Activated CD4-positive, alpha-beta T cell treated with anti-CD3 and anti-CD28 coated beads for 4 hours (primary cell): Measurements from ENCODE around the gene TAF3.

ENCODE experiments used
- DNase-seq, 2 donors: peaks; one replicate each; pipeline ENCODE4 v3.0.0-alpha.2; 2020

TAF3 gene

DNA sequence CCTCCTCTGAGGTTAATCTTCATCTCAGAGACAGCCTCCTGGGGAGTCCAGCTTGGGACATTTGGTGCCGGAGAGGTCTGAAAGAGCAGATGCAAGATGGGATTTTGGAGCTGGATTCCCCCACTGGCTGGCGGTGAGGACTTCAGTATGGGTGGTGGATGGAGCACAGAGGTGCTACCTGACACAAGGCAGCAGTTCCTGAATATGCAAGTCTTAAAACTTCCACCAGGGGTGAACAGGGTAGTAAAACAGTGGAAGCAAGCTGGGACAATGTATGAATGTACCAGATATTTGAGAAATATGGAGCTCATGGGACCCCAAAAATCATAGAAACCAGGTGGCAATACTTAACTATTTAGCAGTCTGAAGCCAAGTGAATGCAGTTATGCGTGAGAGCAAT is 4.8 kb upstream of the TAF3 start:
- DNase-seq: no peak

DNA sequence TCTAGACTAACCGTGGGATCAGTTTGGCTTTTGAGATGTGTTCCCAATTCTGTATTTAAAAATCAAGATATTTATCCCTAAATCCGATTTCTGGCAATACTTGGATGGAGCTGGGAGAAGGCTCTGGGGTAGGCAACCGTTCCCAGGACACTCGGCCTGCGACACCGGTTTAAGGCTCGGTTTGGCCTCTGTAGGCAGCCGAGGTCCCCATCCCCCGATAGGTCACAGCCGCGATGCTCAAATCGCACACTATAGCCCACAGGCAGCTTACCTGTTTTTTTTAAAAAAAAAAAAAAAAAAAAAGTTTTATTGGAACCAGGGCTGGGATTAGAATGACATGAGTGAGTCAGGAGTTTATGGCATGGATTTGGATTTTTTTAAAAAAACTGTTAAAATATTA is 729 bp upstream of the TAF3 start:
- no peak for DNase-seq

DNA sequence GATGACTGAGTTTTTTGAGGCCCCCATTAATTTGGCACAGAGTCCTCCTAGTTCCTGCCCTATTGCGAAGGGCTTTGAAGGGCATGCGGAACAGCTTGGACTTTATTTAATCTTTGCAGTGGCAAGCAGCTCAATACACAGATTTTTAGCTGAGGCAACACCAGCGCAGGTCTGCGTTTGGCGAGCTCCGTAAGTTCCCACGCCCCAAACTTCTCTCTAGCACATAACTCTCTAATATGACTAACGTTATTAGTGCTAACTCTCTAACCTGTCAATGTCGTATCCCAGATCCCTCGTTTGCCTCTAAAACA is 366 bp upstream of the TAF3 start:
- DNase-seq: no peak

DNA sequence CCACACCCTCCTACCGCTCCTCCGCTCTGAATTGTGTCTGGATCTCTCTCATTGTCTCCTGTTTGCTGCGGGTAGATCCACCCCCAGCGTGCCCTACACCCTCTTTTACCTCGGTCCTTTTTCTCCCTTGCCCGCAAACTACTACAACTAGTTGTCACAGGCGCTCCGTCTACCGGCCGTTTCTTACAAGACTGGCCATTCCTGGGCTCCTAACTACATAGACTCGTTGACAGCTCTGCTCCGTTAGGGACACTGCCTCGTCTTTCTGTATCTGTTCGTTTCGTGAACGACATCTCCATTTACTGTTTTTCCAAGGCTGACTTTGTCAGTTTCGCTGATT is 786 bp downstream of the TAF3 start:
- DNase-seq: peak; percentile 8 to 12

DNA sequence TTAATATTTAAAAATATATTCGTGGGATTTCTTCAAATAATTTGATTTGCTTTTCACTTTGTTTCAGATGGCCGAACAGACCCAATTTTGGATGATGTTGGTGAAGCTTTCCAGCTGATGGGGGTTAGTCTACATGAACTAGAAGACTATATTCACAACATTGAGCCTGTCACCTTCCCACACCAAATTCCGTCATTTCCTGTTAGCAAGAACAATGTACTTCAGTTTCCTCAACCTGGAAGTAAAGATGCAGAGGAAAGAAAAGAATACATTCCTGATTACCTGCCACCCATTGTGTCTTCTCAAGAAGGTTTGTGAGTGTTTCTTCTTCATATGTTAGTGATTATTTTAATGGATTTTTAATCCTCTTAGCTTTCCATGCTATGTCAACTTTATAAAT is 5.9 kb downstream of the TAF3 start:
- DNase-seq: no peak

DNA sequence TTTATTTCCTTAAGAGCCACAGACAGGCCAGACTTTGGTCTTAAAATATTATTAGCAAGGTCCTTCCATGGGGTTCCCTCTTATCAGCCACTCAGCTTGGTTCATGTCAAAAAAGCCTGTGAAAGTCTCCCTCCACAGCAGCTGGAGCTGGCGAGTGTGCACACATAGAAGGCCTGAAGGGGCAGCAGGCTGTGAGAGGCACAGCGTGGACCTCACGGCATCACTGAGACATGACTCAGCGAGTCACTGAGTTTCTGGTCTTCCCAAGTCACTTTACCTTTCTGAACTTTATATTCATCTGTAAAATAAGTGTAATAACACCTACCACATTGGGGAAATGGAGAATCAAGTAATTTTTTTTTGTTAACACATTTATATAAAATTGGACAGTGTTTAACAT is 8.7 kb downstream of the TAF3 start:
- DNase-seq: no peak

DNA sequence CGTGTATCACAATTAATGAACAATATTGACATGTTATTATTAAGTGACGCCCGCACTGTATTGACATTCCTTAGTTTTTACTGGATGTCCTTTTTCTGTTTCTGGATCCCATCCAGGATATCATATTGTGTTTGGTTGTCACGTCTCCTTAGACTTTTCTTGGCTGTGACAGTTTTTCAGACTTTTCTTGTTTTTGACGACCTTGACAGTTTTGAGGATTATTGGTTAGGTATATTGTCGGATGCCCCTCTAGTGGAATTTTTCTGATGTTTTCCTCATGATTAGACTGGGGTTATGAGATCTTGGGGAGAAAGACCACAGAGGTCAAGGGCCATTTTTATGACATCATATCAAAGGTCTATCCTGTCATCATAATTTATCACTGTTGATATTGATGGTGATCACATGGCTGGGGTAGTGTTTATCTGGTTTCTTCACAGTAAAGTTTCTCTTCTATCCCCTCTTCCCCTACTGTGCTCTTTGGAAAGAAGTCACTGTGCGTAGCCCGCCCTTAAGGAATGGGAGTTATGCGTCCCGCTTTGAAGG is 11.1 kb downstream of the TAF3 start:
- no peak for DNase-seq

DNA sequence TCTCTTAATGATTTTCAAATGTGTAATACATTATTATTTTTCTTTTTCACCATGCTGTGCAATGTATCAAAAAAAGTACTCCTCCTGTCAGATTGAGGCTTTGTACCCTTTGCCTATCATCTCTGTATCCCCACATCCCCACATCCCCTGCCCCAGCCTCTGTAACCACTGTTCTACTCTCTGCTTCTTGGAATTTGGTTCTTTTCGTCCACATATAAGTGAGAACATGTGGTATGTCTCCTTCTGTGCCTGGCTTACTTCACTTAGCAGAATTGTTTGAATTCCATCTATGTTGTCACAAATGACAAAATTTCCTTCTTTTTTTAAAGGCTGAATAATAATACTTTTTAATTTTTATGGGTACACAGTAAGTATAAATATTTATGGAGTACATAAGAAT is 13.8 kb downstream of the TAF3 start:
- no peak for DNase-seq

DNA sequence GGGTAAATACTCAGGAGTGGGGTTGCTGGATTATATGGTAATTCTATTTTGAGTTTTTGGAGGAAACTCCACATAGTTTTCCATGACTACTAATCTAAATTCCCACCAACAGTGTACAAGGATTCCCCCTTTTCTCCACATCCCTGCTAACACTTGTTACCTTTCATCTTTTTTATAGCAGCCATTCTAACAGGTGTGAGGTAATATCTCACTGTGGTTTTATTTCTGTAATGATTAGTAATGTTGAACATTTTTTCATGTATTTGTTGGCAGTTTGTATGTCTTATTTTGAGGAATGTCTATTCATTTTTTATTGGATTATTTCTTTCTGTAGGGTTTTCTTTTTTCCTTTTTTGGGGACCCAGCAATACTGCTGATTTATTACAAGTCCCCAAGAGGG is 14.9 kb downstream of the TAF3 start:
- no peak for DNase-seq

DNA sequence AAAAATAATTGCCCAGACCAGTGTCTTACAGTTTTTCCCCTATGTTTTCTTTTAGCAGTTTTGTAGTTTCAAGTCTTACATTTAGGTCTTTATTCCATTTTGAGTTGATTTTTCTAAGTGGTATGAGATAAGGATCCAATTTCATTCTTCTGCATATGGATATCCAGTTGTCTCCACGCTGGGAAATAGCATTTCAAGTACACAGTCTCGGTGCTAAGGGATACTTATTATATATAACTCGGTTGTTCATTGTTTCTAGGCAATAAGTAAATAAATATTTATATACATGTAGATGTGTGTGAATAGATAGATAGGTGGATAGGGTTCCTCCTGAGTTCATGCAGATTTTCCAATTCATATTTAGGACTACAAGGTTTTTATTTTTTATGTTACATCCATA is 16.0 kb downstream of the TAF3 start:
- DNase-seq: no peak

DNA sequence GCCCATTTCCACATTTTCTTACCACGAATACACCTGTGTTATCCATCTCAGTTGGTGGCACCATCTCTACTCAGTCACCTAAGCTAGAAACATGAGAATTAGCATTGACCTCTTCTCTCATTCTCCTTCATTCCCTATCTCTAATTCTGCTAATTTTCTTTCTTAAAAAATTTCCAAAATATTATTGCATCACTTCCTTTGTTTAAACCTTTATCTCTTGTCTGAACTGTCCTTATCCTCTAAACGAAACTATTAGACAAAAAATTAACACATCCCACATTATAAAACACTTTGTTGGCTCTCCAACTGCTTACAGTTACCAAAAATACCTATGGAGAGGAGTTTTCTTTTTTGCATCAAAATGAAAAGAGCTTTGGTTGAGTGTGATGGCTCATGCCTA is 18.3 kb downstream of the TAF3 start:
- no peak for DNase-seq

DNA sequence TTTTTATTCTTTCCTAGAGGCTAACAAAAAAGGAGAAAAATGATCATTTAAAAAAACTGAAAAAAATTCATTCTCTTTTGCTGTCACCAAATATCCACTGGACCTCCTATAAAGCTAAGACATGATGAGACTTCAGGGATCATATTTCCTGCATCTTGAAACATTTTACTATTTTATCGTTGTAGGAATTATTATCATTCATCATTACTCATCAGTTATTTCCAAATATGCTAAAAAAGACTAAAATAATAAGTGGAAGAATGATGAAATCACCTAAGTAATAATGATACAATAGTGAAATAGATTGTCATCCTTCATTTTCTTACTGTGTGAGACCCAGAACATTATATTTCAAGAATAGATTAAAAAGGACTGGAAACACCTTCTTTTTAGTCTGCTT is 28.3 kb downstream of the TAF3 start:
- DNase-seq: no peak

DNA sequence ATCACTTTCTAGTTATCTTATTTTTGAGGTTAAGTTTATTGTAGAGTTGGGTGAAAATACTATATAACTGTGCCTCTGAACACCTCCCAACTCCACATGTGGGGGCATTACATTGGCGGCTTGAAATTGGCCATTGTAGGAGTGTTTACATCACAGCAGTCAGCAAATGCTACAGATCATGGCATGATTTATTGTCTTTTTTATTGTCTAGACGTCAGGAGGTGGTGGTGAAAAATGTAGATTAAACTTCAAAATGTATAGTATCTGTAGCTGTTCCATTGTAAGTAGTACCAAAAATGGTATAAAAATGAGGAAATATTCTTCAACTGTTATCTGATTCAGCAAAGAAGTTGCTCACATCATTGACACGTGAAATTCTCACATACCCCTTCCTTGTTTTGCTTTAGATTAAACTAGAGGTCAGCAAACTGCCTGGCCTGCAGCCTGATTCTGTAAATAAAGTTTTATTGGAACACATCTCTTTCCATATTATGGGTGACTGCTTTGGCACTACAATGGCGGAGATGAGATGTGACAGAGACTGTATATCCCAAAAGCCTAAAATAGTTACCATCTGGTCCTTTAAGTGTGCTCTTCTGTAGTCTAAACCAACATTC is 35.0 kb downstream of the TAF3 start:
- DNase-seq: no peak

DNA sequence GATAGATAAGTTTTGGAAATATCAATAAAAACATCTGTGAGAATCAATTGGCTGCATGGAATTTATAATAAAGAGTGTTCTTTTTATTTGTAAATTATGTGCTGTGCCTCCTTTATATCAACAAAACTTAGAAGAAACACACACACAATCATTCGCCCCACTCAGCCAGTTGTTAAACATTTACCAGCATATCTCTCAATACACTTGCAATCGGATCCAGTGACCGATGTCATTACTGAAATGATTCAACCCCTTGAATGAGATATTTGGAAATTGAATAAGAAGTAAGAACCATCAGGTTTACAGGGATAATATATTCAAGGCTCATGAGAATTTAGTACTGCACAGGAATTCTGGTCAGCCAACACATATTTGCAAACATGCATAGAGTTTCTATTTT is 35.6 kb downstream of the TAF3 start:
- DNase-seq: no peak

DNA sequence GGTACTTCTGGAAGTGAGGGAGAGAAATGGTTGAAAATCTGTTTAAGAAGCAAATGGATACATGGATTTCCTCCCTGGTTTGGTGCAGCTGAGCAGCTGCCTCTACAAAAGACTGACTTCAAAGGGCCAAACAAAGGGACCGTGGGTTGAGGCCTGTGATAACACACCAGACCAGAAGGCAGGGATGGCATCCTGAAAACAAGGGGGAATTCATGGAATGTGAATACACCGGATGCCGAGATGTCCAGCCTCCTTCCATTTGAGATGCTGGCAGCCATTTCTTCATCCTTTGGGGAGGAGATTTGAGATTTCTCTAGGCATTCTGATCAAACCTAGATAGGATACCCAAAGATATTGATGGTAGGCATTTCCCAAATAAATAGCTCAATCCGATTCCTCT is 36.9 kb downstream of the TAF3 start:
- DNase-seq: no peak

DNA sequence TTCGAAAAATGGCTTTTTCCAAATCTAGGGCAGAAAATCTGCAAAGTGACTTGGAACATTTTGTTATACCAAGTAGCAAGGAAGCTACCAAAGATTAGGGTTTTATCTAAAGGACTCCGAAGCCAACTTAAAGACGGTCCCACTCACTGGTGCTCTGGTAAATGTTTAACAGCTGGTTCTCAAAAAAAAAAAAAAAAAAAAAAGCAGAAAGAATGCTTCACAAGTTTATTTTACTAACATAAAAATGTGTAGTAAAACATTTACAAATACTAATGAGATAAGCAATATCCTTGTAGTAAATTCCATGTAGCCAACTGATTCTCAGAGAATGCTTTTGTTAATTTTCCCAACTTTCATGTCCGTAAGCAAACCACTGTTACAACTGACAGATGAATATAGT is 38.4 kb downstream of the TAF3 start:
- DNase-seq: no peak

DNA sequence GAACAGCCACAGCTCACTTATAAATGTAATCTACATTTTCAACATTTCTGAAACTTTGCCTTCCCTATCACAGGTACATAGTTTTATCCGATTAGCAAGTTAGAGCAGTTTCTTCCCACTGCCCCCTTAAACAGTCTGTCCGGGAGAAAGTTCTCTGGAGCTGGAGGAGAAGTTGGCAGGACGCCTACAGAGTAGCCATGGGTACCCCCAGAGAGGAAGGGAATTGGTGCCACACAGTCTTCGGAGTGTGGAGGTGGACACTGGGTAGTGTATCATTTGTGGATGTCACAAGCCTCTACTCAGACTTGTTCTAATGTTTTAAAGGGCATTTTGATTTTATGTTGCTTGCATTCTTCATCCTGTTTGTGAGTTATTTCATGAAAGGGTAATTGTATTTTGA is 39.0 kb downstream of the TAF3 start:
- no peak for DNase-seq

DNA sequence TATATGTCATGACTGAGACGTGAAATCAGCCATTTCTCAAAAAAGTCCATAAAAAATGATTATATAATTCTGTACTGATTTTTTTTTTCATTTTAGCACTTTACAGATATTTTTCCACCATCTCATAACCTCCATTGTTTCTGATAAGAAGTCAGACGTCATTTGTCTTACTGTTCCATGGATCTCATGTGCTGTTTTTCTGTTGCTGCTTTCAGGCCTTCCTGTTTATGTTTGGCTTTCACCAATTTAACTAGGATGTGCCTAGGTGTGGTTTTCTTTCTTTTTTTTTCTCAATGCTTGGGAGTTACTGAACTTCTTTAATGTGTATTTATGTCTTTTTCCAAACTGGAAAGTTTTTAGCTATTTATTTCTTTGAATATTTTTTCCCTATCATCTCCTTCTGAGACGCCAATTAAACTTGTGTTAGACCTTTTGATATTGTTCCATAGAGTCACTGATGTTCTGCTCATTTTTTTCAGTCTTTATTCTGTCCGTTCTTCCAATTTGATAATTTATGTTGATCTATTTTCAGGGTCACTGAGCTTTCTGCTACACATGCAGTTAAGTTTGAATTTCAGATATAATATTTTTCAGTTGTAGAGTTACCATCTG is 43.3 kb downstream of the TAF3 start:
- DNase-seq: no peak

DNA sequence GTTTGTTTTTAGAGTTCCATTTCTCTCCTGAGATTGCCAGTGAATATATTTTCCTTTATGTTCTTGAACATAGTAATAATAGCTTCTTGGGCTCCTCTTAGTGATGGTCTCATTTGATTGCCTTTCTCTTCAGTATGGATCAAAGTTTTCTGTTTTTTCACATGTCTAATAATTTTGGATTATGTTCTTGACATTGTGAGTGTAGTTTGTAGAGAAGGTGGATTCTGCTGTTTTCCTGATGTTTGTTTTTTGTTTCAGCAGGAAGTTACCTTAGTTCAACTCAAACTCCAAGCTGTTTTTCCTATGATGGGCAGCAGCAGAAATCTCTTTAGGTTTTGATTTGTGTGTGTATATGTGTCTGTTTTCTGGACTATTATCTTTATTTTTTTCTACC is 43.8 kb downstream of the TAF3 start:
- DNase-seq: no peak

DNA sequence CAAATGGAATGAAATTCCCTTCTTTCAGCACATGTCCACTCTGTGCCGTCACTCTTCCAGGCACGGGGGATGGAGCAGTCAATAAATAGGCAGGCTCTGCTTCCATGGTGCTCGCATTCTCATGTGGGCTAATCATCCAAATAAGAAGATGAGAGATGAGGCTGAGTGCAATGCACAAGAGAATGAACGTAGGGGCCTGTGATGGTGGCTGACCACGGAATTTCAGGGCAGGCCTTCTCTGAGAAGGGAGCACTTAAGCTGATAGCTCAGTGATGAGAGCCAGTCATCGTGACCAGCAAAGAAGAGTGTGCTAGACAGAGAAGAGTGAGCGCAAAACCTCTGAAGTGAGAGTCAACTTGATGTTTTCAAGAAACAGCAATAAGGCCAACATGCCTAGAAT is 47.9 kb downstream of the TAF3 start:
- no peak for DNase-seq

DNA sequence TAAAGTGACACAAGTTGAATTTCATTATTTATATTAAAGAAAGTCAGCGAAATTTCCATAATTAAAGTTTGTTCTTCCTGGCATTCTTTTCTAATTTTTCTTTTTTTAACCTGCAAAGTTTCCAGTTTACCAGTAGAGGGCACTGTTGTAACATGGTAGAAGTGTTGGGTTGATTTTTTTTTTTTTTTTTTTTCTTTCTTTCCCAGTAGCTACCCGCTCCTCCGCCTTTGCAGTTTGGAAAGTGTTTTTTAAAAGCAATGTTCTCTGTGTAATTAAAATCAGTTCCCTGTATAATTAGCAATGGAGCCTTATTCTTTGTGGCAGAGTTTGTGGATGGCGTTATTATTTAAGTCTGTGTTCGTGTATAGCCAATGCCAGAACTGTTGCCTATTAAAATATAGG is 53.7 kb downstream of the TAF3 start:
- peak in 1 of 2 donors; percentile 4 for DNase-seq

DNA sequence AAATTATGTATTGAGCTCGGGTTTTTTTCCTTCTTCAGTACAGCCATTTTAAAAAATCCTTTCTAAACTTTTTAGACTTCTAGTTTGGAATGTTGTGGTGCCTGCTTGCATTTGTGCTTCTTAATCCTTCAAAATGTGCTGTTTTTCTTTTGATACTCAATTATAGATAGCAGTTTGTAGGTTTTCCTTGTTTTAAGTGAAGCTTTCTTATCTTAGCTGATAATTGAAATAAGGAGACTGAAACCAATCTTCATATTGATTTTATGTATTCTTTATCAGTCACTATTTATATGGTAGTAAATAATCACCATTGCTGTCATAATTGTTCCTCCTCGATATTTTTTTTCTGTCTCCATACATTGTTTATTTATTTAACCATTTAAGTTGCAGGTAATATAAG is 56.6 kb downstream of the TAF3 start:
- DNase-seq: no peak

DNA sequence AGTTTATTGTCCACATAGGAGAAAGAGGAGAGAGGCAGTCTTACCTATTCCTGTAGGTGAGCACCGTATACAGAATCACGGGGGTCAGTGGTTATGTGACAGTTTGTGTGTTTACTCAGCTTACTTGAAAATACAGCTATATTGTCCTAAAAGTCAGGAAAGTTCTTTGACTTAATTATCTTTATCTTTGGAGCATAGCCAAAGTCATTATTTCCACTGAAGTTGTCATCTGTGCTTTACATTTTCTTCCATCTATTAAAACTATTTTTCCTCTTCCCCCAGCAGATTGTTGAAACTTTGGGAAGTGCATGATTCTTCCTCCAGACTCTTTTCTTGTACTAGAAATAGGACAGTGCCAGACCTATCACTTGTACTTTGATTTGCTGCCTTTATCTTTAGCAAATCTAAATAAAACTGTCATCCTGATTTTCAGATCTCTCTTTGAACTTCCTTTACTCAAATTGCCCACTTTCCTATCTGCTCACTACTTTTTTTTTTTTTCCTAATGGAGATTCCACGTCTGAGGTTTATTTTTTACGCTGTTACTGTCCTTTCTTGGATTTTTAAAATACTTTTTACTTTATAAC is 58.3 kb downstream of the TAF3 start:
- no peak for DNase-seq

DNA sequence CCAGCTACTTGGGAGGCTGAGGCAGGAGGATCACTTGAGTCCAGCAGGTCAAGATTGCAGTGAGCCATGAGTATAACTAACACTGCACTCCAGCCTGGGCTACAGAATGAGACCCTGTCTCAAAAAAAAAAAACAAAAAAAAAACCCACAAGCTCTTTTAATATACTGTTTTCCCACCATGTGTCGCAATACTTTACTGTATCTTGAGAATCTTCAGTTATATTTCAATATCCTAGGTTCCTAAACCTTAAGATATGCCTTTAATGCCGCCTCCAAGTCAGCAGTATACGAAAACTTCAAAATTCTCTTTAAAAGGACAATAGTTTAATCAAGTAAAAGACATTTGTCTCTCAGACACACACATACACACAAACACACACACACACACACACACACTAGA is 62.8 kb downstream of the TAF3 start:
- DNase-seq: no peak

DNA sequence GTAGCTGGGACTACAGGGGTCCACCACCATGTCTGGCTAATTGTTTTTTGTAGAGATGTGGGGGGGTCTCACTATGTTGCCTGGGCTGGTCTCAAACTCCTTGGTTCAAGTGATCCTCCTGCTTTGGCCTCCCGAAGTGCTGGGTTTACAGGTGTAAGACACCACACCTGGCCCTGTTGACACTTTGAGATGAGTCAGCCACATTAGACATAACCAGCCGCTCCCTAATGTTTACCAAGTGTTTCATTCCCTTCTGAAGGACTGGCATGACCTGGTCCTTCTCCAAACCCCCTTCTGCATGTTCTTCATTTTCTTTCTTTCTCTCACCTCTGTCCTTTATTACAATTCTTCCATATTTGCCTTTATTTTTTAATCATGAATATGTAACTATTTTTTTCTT is 67.8 kb downstream of the TAF3 start:
- no peak for DNase-seq
